Left renal pelvis (tissue), 4 donors: ENCODE results near the gene HCN1. TPM values are rescaled to one million over a fixed set of nuclear protein-coding genes. Genes with fewer than 3 reads are reported as not detected.
"Not testable (repeated sequence)": the region's sequence is repeated elsewhere in the genome, so short reads cannot be mapped to it uniquely, and the experiment has no call there.

ENCODE experiments used
- DNase-seq, 4 donors: peaks; one replicate each; pipeline ENCODE4 v3.0.0-alpha.2; 2013; ENCODE audit warnings: low read depth in 4 of 4, low spot score in 3 of 4
- polyA plus RNA-seq, 4 donors: library from polyadenylated mRNA; unstranded; fragments of 120-200 nt; gene quantifications; one replicate each; pipeline ENCODE4 v1.2.1, GENCODE V29; 2013; ENCODE audit not compliant: insufficient read length in 4 of 4

The HCN1 gene
- polyA plus RNA-seq, 4 donors: 0.03 to 0.38 (median 0.04) TPM

DNA sequence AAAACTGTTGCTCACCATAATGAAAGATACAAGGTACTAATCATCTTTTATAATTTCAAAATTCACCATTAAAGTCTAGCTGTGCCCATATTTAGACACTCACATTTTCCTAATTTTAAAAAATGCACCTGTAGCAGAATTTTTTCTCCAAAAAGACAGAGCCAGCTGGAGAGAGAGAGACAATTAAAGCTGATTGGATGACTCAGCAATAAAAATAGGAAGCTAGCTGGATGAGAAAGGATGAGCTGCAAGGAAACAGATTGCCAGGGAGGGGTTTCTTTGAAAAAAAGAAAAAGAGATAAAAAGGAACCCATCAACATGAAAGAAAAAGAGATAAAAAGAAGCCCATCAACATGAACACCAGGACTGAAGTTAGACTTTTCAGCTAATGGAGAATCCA, 73.8 kb downstream of the HCN1 start:
- DNase-seq: no peak

- DNase-seq: no peak
These were observed 78.2 kb downstream of the HCN1 start for GRCh38 chr5:45617859-45618416.

DNA sequence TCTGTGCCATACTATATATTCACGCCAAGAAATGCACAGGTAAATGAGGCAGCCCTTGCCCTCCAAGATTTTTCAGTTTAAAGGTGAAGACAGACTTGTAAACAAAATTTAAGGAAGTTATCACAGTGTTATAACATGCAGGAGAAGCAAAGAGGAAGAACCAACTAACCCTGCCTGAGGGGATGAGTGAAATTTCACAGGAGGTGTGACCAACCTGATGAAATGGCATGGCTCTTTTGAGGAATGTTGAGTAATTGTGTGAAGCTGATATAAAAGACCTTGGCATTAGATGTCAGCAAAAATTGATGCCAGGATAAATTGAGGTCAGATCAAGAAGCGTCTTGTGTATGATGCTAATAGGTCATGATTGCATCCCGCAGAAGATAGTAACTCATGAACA, 86.5 kb downstream of the HCN1 start:
- DNase-seq: no peak

DNA sequence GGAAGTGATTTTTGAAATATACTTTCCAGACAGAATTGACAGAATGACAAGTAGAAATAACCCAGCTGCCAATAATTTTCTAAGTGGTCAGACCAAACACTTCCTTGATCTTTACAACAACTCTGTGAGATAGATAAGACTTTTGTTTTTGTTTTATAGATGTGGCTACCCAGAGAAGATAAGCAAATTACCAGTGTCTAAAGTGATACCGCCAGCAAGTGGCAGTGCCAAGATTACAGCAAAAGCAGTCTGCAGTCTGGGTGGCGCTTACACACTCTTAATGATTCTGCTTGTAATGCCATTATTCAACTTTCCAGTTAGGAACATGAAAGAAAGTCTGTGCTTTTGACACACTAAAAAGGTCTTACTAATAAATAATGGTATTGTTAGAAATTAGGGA, 92.1 kb downstream of the HCN1 start:
- DNase-seq: no peak

DNA sequence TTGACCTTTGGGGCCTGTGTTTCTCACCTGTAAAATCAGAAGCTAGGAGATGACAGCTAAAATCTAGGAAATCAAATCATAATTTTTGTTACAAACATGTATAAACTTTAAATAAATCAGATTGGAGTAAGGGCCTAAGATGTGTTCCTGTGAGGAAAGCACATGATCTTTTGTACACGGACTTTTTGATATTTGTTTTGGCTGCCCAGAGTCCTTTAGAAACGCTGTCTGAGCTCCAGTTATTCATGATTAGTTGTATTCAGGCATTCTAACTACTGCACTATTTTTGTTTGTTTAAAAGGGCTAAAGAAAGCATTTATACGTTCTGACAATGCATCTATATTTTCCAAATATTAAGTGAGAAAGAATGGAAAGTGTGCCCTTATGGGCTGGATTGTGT, 94.8 kb downstream of the HCN1 start:
- no peak for DNase-seq

DNA sequence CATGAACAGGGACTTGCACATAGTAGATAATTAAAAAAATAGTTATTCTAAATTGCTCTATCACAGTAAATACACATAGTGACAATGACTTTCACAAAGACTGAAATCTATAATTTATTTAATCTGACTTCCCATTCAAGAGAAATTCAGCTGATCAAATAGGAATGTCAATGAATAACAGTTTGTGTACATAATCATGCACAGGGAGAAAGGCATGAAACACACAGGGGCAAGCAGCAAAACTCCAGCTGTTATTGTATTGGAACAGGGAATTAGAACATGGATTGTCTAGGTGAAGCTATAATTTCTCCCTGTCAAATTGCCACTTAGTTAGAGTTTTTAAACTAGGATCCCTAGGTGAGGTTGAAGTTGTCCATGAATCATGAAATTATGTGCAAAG, 99.9 kb downstream of the HCN1 start:
- no peak for DNase-seq

DNA sequence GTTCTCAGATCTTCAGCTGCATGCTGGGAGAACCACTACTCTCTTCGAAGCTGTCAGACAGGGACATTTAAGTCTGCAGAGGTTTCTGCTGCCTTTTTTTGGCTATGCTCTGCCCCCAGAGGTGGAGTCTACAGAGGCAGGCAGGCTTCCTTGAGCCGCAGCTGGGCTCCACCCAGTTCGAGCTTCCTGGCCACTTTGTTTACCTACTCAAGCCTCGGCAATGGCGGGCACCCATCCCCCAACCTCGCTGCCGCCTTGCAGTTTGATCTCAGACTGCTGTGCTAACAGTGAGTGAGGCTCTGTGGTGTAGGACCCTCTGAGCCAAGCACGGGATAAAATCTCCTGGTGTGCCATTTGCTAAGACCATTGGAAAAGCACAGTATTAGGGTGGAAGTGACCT, 110.2 kb downstream of the HCN1 start:
- DNase-seq: not testable (repeated sequence)

- no peak for DNase-seq
These were observed 117.9 kb downstream of the HCN1 start for GRCh38 chr5:45578270-45578669.

DNA sequence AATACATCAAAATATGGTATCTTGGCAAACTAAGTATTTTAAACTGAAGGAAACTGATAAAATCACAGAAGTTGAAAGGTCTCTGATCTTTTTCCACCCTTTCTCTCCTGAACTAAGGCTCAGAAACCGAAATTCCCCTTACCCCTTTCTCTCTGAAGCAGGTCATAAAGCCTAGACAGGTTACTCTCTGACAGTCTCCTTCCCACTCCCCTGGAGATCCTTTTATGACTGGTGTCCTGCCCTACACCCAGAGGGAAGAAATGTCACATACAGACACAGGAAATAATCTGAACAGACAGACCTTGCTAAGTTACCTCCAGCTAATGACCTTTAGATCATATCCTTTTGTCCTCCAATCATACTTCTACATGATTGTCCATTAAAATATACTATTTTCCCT, 127.4 kb downstream of the HCN1 start:
- no peak for DNase-seq

- no peak for DNase-seq
These were observed 153.8 kb downstream of the HCN1 start for GRCh38 chr5:45542421-45542820.

DNA sequence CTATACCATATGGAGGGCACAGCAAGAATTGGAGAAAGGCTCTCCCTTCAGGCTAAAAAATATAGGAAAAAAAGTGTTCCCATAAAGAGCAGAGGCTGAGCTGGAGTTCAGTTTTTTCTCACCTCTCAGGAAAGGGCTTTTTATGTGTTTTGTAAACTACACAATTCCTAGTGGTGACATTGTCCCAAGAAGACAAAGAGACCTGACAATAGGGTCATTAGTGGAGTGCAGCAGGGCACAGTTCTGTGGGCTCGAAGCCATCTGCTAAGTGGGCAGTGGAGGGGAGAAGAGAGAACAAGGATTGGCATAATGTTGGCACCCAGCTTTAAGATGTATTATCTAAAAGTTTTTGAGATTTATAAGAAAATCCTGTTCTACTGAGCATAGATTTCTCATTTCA, 162.5 kb downstream of the HCN1 start:
- DNase-seq: no peak

DNA sequence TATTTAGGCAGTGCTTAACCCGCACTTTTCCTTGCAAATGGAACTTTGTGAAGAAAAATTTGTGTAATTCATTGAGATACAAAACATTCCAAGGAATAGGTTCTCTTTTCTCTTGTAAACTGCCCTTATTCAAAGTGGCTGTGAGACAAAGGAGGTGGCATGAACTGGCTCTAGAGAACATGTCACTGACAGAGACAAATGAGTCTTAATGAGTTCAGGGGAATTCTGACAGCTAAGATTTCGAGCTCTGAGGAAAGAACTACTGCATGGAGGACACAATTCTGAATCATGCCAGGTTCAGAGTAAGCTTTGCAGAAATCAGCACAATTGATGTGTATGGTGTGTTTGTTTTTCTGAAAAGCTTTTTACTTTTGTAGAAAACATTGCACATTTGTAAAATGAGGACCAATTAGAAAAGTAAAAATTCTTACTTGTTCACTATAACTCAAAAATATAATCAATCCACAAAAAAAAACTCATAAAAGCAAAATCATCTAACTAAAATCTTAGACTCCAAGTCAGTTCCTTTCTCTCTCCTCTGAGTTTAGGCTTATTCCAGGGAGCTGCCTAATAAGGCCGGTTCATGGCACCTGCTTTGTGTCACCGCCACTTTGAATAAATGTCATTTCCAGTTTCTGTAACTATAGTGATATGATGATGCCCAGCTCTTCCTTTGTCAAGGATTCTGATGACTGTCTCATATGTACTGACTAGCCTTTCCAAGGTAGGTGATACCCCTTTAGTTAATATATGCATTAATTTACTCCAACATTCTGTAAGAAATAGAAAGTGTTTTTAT, 163.2 kb downstream of the HCN1 start:
- DNase-seq: no peak

DNA sequence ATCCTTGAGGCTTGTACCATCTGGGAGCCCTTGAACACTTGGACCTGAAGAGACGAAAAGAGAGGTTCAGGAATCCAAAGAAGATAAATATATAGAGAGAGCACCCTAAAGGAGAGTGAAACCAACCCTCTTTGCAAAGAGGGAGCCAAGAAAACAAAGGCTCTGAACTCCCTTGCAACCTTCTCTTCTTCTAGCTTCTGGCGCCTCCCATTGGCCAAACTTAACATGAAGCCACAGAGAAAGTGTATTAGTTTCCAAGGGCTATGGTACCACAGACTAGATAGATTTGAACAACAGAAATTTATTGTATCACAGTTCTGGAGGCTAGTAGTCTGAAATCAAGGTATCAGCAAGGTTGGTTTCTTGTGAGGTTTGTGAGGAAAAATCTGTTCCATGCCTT, 175.1 kb downstream of the HCN1 start:
- no peak for DNase-seq

GRCh38 chr5:45512521-45512920, 183.7 kb downstream of the HCN1 start:
- DNase-seq: no peak

DNA sequence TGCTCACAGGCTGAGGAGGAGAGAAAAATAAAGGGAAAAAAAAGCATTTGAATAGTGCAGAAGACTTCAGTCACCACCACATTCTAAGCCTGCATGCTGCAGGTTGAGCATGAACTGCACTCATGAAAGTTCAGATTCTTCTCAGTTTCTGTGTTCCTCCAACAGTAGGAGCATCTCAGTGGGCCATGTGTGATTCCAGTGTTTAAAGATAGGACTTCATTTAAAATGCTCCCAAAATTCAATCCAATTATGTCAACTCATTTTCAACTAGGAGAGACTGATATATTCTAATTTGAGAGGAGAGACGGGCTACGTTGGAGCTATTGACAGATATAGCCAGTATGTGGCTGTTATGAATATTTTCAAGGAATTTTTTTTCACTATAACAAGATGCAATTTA, 186.8 kb downstream of the HCN1 start:
- DNase-seq: no peak

- DNase-seq: no peak
These were observed 188.0 kb downstream of the HCN1 start for GRCh38 chr5:45508135-45508534.

GRCh38 chr5:45507178-45507577, 189.0 kb downstream of the HCN1 start:
- DNase-seq: no peak

DNA sequence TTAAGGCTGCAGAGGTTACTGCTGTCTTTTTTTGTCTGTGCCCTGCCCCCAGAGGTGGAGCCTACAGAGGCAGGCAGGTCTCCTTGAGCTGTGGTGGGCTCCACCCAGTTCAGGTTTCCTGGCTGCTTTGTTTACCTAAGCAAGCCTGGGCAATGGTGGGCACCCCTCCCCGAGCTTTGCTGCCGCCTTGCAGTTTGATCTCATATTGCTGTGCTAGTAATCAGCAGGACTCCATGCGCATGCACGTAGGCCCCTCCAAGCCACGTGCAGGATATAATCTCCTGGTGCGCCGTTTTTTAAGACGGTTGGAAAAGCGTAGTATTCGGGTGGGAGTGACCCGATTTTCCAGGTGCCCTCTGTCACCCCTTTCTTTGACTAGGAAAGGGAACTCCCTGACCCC, 197.2 kb downstream of the HCN1 start:
- not testable (repeated sequence) for DNase-seq

GRCh38 chr5:45491368-45491767, 204.8 kb downstream of the HCN1 start:
- DNase-seq: no peak

- DNase-seq: no peak
These were observed 211.4 kb downstream of the HCN1 start for GRCh38 chr5:45484781-45485180.

GRCh38 chr5:45454114-45454513, 242.1 kb downstream of the HCN1 start:
- peak in 3 of 4 donors; percentile 3 to 7 (median 6) for DNase-seq

DNA sequence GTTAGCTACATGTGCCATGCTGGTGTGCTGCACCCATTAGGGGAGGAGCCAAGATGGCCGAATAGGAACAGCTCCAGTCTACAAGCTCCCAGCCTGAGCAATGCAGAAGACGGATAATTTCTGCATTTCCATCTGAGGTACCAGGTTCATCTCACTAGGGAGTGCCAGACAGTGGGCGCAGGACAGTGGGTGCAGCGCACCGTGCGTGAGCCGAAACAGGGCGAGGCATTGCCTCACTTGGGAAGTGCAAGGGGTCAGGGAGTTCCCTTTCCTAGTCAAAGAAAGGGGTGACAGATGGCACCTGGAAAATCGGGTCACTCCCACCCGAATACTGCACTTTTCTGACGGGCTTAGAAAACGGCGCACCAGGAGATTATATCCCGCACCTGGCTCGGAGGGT, 251.3 kb downstream of the HCN1 start:
- DNase-seq: not testable (repeated sequence)

- DNase-seq: no peak
These were observed 255.7 kb downstream of the HCN1 start for GRCh38 chr5:45440466-45440865.
